Mucosa of stomach (tissue), 1 donor: ENCODE data around the gene TCFL5.

ENCODE experiments used
- H3K27me3 ChIP-seq: one replicate; pipeline ENCODE4 v1.7.0; 2013; ENCODE audit warnings: mild to moderate bottlenecking, low read length; ENCODE audit not compliant: control insufficient read depth, insufficient read depth
- H3K36me3 ChIP-seq: one replicate; pipeline ENCODE4 v1.7.0; 2013; ENCODE audit warnings: low read length; ENCODE audit not compliant: control insufficient read depth, insufficient read depth
- H3K4me1 ChIP-seq: one replicate; pipeline ENCODE4 v1.7.0; 2013; ENCODE audit warnings: mild to moderate bottlenecking, low read length; ENCODE audit not compliant: control insufficient read depth, insufficient read depth
- H3K4me3 ChIP-seq: one replicate; pipeline ENCODE4 v1.7.0; 2013; ENCODE audit warnings: low read length
- H3K9ac ChIP-seq: one replicate; pipeline ENCODE4 v1.7.0; 2013; ENCODE audit warnings: mild to moderate bottlenecking, low read length, moderate library complexity
- H3K9me3 ChIP-seq: one replicate; pipeline ENCODE4 v1.7.0; 2013; ENCODE audit warnings: mild to moderate bottlenecking, low read length, moderate library complexity; ENCODE audit not compliant: control insufficient read depth
- donor health status: Pancreatic carcinoma.

Gene TCFL5

DNA sequence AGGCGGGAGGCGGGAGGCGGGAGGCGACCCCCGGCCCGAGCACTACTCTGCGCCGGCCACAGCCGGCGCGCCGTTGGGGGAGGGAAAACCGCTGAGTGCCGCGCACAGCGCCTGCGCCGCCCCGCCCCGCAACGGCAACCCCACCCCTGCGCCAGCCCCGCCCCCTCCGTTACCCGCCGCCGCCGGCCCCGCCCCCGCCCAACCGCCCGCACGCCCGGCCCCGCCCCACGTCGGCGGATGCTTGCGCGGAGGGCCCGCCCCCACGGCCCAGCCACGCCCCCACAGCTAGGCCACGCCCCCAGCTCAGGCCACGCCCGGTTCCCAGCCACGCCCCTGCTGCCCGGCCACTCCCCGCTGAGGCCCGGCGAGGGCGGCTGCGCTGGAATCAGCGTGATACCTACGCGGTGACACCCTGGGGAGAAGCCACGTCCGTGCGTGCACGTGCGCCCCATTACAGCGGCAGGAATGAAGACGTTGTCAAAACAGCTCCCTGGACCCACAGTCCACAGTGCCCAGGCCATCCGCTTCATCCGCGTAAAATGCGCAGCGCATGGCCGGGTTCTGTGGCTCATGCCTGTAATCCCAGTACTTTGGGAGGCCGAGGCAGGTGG is at the start of gene TCFL5:
TCFL5 (minus strand) TSS at position 97 of the 611 bp plus-strand sequence. CDS start 152 bp downstream, outside the sequence.
- Histone ChIP-seq H3K9ac (peak within 1 kb of the TSS; percentile 34), H3K9me3 (no peaks in the 10 kb centered on the region), H3K27me3 (peaks cover 4% of the 10 kb centered on the region), H3K4me3 (no peak within 1 kb of the TSS), H3K4me1 (peaks cover 10% of the 10 kb centered on the region), H3K36me3 (no peaks in the 10 kb centered on the region)

GRCh38 chr20:62910777-62911497 is 49.3 kb upstream of the TCFL5 start:
- H3K4me1 ChIP-seq = peaks cover 13% of the 10 kb centered on the region
- no peaks in the 10 kb centered on the region for H3K27me3 ChIP-seq
- peaks cover 22% of the 10 kb centered on the region for H3K36me3 ChIP-seq
- no peak overlapping the region for H3K4me3 ChIP-seq
- no peaks in the 10 kb centered on the region for H3K9me3 ChIP-seq
- H3K9ac ChIP-seq = no peak overlapping the region

GRCh38 chr20:62910217-62910766 is 48.7 kb upstream of the TCFL5 start:
- H3K4me3 ChIP-seq = no peak overlapping the region
- H3K36me3 ChIP-seq = peaks cover 28% of the 10 kb centered on the region
- peaks cover 13% of the 10 kb centered on the region for H3K4me1 ChIP-seq
- H3K9me3 ChIP-seq = no peaks in the 10 kb centered on the region
- H3K27me3 ChIP-seq = no peaks in the 10 kb centered on the region
- H3K9ac ChIP-seq = no peak overlapping the region

DNA sequence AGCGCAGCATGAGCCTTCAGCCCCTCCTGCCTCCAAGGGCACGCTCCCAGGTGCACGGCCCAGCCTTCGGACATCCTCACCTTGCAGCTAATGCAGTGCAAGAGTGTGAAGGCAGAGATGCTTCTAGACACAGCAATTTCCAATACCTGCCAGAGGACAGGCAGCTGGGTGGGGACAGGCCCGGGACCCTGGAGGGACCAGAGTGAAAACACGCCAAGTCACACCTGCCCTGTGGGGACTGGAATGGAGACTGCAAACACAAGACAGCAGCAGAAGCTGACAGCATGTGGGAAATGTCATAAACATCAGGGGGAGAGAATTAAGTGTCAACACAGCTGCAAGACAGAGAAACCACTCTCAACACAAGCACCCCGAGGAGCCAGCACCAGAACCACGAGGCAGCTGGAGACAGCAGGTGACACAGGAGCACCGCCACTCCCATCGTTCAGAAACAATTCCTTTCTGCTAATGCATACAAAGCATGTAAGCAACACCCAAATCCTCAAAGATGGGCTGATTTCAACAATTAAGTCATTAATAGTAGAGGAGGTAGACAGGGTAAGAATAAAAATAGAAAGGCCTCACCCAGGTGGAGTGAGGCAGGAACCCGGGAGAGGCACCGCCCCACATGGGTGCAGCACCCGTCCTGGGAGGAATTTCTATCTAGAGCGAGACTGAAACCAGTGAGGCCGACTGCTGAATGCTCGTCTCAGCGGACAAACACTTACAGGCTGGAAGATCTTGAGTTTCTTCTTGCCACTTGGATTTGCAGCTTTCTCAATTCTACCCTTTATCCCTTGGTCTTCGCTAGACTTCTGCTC is 47.6 kb upstream of the TCFL5 start:
- H3K36me3 ChIP-seq = peaks cover 35% of the 10 kb centered on the region
- no peak overlapping the region for H3K9ac ChIP-seq
- no peaks in the 10 kb centered on the region for H3K27me3 ChIP-seq
- peaks cover 8% of the 10 kb centered on the region for H3K4me1 ChIP-seq
- H3K4me3 ChIP-seq = no peak overlapping the region
- H3K9me3 ChIP-seq = no peaks in the 10 kb centered on the region

GRCh38 chr20:62907384-62908317 is 46.0 kb upstream of the TCFL5 start:
- H3K36me3 ChIP-seq = peaks cover 35% of the 10 kb centered on the region
- H3K27me3 ChIP-seq = no peaks in the 10 kb centered on the region
- H3K9ac ChIP-seq = no peak overlapping the region
- no peaks in the 10 kb centered on the region for H3K9me3 ChIP-seq
- no peak overlapping the region for H3K4me3 ChIP-seq
- peaks cover 8% of the 10 kb centered on the region for H3K4me1 ChIP-seq

DNA sequence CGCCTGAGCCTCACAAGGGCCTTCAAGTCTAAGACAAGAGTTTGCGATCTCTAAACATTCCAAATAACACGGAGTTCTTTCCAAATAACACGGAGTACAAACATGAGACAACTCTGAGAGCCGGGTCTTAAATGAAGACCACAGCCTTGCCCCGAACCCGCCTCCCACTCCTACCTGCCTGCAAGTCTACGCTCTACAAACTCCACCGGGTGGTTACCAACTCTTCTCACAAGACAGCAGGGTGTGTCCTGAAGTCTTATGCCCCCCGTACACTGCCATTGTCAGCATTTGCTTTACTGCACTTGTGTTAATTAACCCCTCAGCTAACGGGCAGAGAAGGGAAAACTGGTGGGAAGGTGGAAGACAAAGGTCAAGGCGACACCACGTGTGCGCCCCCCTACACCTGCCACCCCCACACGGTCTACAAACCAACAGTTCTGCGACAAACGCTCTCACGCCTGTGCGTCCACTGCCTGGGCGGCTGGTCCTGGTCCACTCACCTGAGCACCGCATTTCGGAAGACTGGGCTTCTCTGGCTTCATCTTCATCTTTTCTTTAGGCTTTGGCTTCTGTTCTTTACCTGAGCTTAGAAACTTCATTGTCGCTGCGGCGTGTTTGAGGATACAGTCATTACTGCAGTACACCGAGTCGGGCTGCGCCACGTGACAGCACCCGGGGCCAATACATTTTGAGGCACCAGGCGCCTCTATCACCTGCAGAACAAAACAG is 45.2 kb upstream of the TCFL5 start:
- peaks cover 35% of the 10 kb centered on the region for H3K36me3 ChIP-seq
- no peaks in the 10 kb centered on the region for H3K27me3 ChIP-seq
- no peak overlapping the region for H3K9ac ChIP-seq
- H3K9me3 ChIP-seq = no peaks in the 10 kb centered on the region
- H3K4me1 ChIP-seq = peaks cover 8% of the 10 kb centered on the region
- no peak overlapping the region for H3K4me3 ChIP-seq

GRCh38 chr20:62906209-62906608 is 44.6 kb upstream of the TCFL5 start:
- Histone ChIP-seq H3K9me3 (no peaks in the 10 kb centered on the region), H3K27me3 (no peaks in the 10 kb centered on the region), H3K4me1 (peaks cover 11% of the 10 kb centered on the region), H3K36me3 (peaks cover 32% of the 10 kb centered on the region), H3K4me3 (no peak overlapping the region), H3K9ac (no peak overlapping the region)

DNA sequence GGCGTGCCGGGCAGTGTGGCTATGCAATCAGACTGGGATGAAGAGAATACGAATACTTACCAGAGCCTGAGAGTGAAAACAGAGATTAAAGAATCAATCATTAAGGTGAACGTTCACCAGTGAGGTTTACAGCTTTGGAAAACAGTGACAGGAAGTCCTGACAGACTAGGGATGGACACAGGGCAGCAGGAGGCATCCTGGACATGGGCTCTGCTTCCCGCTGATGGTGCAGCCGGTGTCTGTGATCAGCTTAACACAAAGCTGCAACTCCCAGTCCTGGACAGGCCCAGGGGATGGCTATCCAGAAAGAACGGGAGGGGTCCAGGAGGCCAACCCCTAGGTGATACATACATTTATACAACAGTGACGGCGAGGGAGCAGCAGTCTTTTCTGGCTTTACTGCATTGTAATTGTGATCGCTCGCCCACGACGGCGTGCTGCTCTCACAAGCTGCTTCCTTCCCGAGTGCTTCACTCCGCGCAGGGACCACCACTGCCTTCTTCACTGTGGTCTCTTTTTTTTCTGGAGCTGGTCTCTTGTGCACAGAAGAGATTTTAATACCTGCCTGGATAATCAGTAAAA is 44.0 kb upstream of the TCFL5 start:
- peaks cover 27% of the 10 kb centered on the region for H3K36me3 ChIP-seq

DNA sequence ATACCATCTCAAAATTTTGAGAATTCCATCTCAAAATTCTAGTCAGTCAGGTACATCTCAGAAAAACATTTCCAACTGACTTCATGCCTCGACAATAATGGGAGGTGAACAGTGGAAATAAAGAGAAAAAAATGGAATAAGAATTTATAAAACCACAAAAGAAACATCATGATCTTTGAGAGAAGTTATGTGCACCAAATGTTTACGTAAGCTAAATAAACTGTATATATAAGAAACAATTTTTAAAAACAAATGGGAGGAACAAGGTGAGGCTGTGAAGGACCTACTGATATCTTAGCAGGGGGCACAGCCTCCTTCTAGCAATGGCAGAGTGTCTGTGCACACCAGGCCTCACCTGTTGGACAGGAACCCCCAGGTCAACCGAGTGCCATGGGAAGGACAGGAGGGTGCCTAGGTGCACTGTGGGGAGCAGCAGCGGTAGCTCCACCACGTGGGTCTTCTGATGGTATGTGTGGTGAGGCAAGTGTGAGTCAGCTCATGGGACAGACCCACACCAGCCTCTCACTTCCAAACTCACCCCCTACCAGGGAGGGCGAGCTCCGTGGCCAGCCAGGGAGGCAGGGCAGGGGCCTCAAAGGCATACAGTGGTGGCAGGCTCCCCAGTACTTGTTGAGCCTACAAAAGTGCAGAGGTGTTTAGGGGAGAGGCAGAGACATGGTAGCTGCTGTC is 41.4 kb upstream of the TCFL5 start:
- Histone ChIP-seq H3K36me3 (peaks cover 17% of the 10 kb centered on the region), H3K4me3 (no peak overlapping the region)

More for the DNA sequence above, 44.0 kb upstream of the TCFL5 start:
- H3K27me3 ChIP-seq = no peaks in the 10 kb centered on the region
- peaks cover 17% of the 10 kb centered on the region for H3K4me1 ChIP-seq
- no peak overlapping the region for H3K4me3 ChIP-seq
- no peaks in the 10 kb centered on the region for H3K9me3 ChIP-seq
- no peak overlapping the region for H3K9ac ChIP-seq

DNA sequence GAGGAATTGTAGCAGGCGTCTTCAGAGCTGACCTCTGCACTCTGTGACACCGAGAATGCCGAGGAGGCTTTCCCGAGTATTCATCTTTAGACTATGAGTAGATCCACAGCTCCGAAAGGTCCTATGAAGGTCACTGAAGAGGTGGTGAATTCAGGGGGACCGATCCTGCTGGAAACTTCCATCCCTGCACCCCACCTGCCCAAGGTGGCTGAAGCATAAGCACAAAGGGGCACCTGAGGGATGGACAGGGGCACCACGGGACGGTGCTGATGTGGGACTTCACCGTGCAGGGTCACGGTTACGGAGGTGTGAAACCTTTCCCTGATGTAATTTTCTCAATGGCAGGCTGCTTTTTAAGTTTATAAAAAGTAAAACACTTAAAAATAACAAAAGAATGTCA is 40.3 kb upstream of the TCFL5 start:
- Histone ChIP-seq H3K27me3 (no peaks in the 10 kb centered on the region), H3K36me3 (peaks cover 17% of the 10 kb centered on the region), H3K9me3 (no peaks in the 10 kb centered on the region), H3K4me3 (no peak overlapping the region), H3K9ac (no peak overlapping the region), H3K4me1 (peaks cover 41% of the 10 kb centered on the region)

More for the DNA sequence above, 41.4 kb upstream of the TCFL5 start:
- Histone ChIP-seq H3K27me3 (no peaks in the 10 kb centered on the region), H3K9ac (no peak overlapping the region), H3K9me3 (no peaks in the 10 kb centered on the region), H3K4me1 (peaks cover 34% of the 10 kb centered on the region)
